ENCODE measurements around the gene APH1B. TPM values are rescaled to one million over a fixed set of nuclear protein-coding genes. Genes with fewer than 3 reads are reported as not detected.

Gene APH1B
- total RNA-seq, 1 experiment from 2014 or later: 6.2 TPM

- TF ChIP-seq CTCF (conservative IDR thresholded peaks at IDR 0.05; ENCODE audit: low read depth, low read length) (no peak), EZH2 (IDR thresholded peaks at IDR 0.05; ENCODE audit: borderline replicate concordance, low read depth, low read length, poor library complexity, severe bottlenecking) (no peak)
- BruUV-seq (replicated peaks): no TSS peak
- ChIA-PET POLR2A (ENCODE audit: low non-redundant PET) (no interaction called here), CTCF (interaction anchor here (0.7 kb wide), 1 partner anchor 602 kb away, joined by 5 read pairs; no protein-coding TSS in a partner anchor)
- no peaks in the 10 kb centered on the region for H3K36me3 ChIP-seq (ENCODE audit: insufficient read depth, low read length, poor library complexity, severe bottlenecking)
- H3K9me3 ChIP-seq (ENCODE audit: low read depth, low read length, poor library complexity, severe bottlenecking): no peaks in the 10 kb centered on the region
- no peak for DNase-seq (ENCODE audit: low spot score)
- no peaks in the 10 kb centered on the region for H3K27me3 ChIP-seq (replicated peaks; ENCODE audit: insufficient read depth, low read depth, low read length, poor library complexity)
- no peak overlapping the region for H3K27ac ChIP-seq (ENCODE audit: low read depth, low read length, poor library complexity, severe bottlenecking)
- intact Hi-C loops (cut with micrococcal nuclease; ENCODE audit: unreplicated experiment): no loop called here
- peaks cover 12% of the 10 kb centered on the region for H3K4me1 ChIP-seq (ENCODE audit: insufficient read depth, low read length, poor library complexity, severe bottlenecking)
- H3K4me3 ChIP-seq (ENCODE audit: low read depth, low read length, poor library complexity, severe bottlenecking): no peak overlapping the region
These were observed 18.8 kb downstream of the APH1B start for GRCh38 chr15:63296195-63296594.

- no TSS peak for BruUV-seq (replicated peaks)
- no peak for TF ChIP-seq CTCF (conservative IDR thresholded peaks at IDR 0.05; ENCODE audit: low read depth, low read length)
- TF ChIP-seq EZH2 (IDR thresholded peaks at IDR 0.05; ENCODE audit: borderline replicate concordance, low read depth, low read length, poor library complexity, severe bottlenecking): no peak
- H3K27ac ChIP-seq (ENCODE audit: low read depth, low read length, poor library complexity, severe bottlenecking): no peak overlapping the region
- DNase-seq (ENCODE audit: low spot score): no peak
- no peak overlapping the region for H3K4me3 ChIP-seq (ENCODE audit: low read depth, low read length, poor library complexity, severe bottlenecking)
- H3K9me3 ChIP-seq (ENCODE audit: low read depth, low read length, poor library complexity, severe bottlenecking): no peaks in the 10 kb centered on the region
- ChIA-PET CTCF (no interaction called here), POLR2A (ENCODE audit: low non-redundant PET) (no interaction called here)
- intact Hi-C loops (cut with micrococcal nuclease; ENCODE audit: unreplicated experiment): no loop called here
- peaks cover 6% of the 10 kb centered on the region for H3K4me1 ChIP-seq (ENCODE audit: insufficient read depth, low read length, poor library complexity, severe bottlenecking)
- no peaks in the 10 kb centered on the region for H3K36me3 ChIP-seq (ENCODE audit: insufficient read depth, low read length, poor library complexity, severe bottlenecking)
- H3K27me3 ChIP-seq (replicated peaks; ENCODE audit: insufficient read depth, low read depth, low read length, poor library complexity): no peaks in the 10 kb centered on the region
These were observed 22.7 kb downstream of the APH1B start for GRCh38 chr15:63299943-63300575.

GRCh38 chr15:63301088-63301487 is 23.7 kb downstream of the APH1B start:
- Histone ChIP-seq H3K27me3 (replicated peaks; ENCODE audit: insufficient read depth, low read depth, low read length, poor library complexity) (no peaks in the 10 kb centered on the region), H3K4me1 (ENCODE audit: insufficient read depth, low read length, poor library complexity, severe bottlenecking) (peaks cover 6% of the 10 kb centered on the region), H3K27ac (ENCODE audit: low read depth, low read length, poor library complexity, severe bottlenecking) (no peak overlapping the region), H3K4me3 (ENCODE audit: low read depth, low read length, poor library complexity, severe bottlenecking) (no peak overlapping the region), H3K36me3 (ENCODE audit: insufficient read depth, low read length, poor library complexity, severe bottlenecking) (no peaks in the 10 kb centered on the region), H3K9me3 (ENCODE audit: low read depth, low read length, poor library complexity, severe bottlenecking) (no peaks in the 10 kb centered on the region)
- DNase-seq (ENCODE audit: low spot score): no peak
- no peak for TF ChIP-seq EZH2 (IDR thresholded peaks at IDR 0.05; ENCODE audit: borderline replicate concordance, low read depth, low read length, poor library complexity, severe bottlenecking)
- POLR2A ChIA-PET (ENCODE audit: low non-redundant PET): no interaction called here
- no TSS peak for BruUV-seq (replicated peaks)
- intact Hi-C loops (cut with micrococcal nuclease; ENCODE audit: unreplicated experiment): no loop called here
- CTCF ChIA-PET: no interaction called here

GRCh38 chr15:63305260-63305659 is 27.9 kb downstream of the APH1B start:
- H3K27me3 ChIP-seq (replicated peaks; ENCODE audit: insufficient read depth, low read depth, low read length, poor library complexity): no peaks in the 10 kb centered on the region
- TF ChIP-seq CTCF (conservative IDR thresholded peaks at IDR 0.05; ENCODE audit: low read depth, low read length): no peak
- no peak for TF ChIP-seq EZH2 (IDR thresholded peaks at IDR 0.05; ENCODE audit: borderline replicate concordance, low read depth, low read length, poor library complexity, severe bottlenecking)
- H3K4me3 ChIP-seq (ENCODE audit: low read depth, low read length, poor library complexity, severe bottlenecking): no peak overlapping the region
- no peak overlapping the region for H3K27ac ChIP-seq (ENCODE audit: low read depth, low read length, poor library complexity, severe bottlenecking)
- no peaks in the 10 kb centered on the region for H3K36me3 ChIP-seq (ENCODE audit: insufficient read depth, low read length, poor library complexity, severe bottlenecking)
- no peaks in the 10 kb centered on the region for H3K9me3 ChIP-seq (ENCODE audit: low read depth, low read length, poor library complexity, severe bottlenecking)
- intact Hi-C loops (cut with micrococcal nuclease; ENCODE audit: unreplicated experiment): no loop called here
- POLR2A ChIA-PET (ENCODE audit: low non-redundant PET): interaction anchor here (0.6 kb wide), 1 partner anchor 41 kb away, joined by 3 read pairs; no protein-coding TSS in a partner anchor
- H3K4me1 ChIP-seq (ENCODE audit: insufficient read depth, low read length, poor library complexity, severe bottlenecking): peaks cover 11% of the 10 kb centered on the region
- no TSS peak for BruUV-seq (replicated peaks)
- DNase-seq (ENCODE audit: low spot score): no peak
- CTCF ChIA-PET: no interaction called here
